Astrocyte of the spinal cord (primary cell): ENCODE measurements around the gene TLCD5.

Experiments
- DNase-seq: peaks from one replicate; pipeline ENCODE4 v3.0.0; 2011; ENCODE audit warnings: low read depth, low spot score
- H3K4me3 ChIP-seq: 2 replicates; pipeline ENCODE4 v1.5.1; 2011; ENCODE audit warnings: low read depth, mild to moderate bottlenecking, low read length, moderate library complexity
- CTCF ChIP-seq: IDR thresholded peaks from 2 replicates; pipeline ENCODE4 v1.5.1; 2012; ENCODE audit warnings: low read depth, mild to moderate bottlenecking, low read length, inconsistent platforms
- in situ Hi-C: cut with HindIII; loops from 2 replicates; pipeline ENCODE4 v1.10.0; 2017; ENCODE audit warnings: low sequenced_read_pairs

The TLCD5 gene

GRCh38 chr11:120285256-120285655 lies 39.8 kb upstream of the TLCD5 start:
- DNase-seq = no peak
- no peak for TF ChIP-seq CTCF
- H3K4me3 ChIP-seq = no peak overlapping the region
- in situ Hi-C loops = no loop called here

- no peak for TF ChIP-seq CTCF
- in situ Hi-C loops = no loop called here
- no peak for DNase-seq
- no peak overlapping the region for H3K4me3 ChIP-seq
Measured at GRCh38 chr11:120288021-120288420, 37.1 kb upstream of the TLCD5 start.

- no peak overlapping the region for H3K4me3 ChIP-seq
- no peak for TF ChIP-seq CTCF
- no peak for DNase-seq
- in situ Hi-C loops = no loop called here
Measured at GRCh38 chr11:120289426-120289825, 35.7 kb upstream of the TLCD5 start.

GRCh38 chr11:120290956-120291355 lies 34.1 kb upstream of the TLCD5 start:
- in situ Hi-C loops = no loop called here
- TF ChIP-seq CTCF = no peak
- DNase-seq = no peak
- H3K4me3 ChIP-seq = no peak overlapping the region

- in situ Hi-C loops = no loop called here
- no peak for TF ChIP-seq CTCF
- no peak overlapping the region for H3K4me3 ChIP-seq
- no peak for DNase-seq
Measured at GRCh38 chr11:120293038-120293800, 31.9 kb upstream of the TLCD5 start.

GRCh38 chr11:120294096-120294495 lies 31.0 kb upstream of the TLCD5 start:
- H3K4me3 ChIP-seq = no peak overlapping the region
- no peak for DNase-seq
- no peak for TF ChIP-seq CTCF
- in situ Hi-C loops = no loop called here

- H3K4me3 ChIP-seq = no peak overlapping the region
- DNase-seq = no peak
- TF ChIP-seq CTCF = no peak
- in situ Hi-C loops = no loop called here
Measured at GRCh38 chr11:120295099-120295498, 30.0 kb upstream of the TLCD5 start.
